GM19455 (cell line): ENCODE data around the gene LHX1.

Experiments used
- ATAC-seq: cut with Tn5 transposase; IDR thresholded peaks from one replicate; pipeline ENCODE4 v1.9.1; 2021; ENCODE audit not compliant: unreplicated experiment

Gene LHX1

DNA sequence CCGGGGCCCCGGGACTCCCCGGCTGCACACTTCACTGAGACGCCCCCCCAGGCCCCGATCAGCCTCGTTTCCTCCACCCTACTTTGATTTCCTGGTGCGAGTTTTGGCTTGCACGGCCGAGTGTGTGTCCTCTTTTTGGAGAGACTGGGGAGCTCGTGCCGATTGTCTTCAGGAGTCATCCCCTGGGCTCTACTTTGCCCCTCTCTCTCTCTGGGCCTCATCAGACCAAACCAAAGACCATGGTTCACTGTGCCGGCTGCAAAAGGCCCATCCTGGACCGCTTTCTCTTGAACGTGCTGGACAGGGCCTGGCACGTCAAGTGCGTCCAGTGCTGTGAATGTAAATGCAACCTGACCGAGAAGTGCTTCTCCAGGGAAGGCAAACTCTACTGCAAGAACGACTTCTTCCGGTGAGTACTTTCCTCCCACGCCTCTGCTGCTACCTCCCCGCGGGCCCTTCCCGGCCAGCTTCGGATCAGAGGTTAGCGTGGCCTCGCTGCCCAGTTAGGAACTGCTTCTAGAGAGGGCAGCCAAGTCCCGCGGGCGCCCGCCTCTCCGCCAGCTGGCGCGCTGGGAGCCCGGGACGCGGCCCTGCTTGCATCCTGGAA lies 787 bp downstream of the LHX1 start:
- ATAC-seq = no peak

- ATAC-seq = no peak
Observed at GRCh38 chr17:36938566-36939051, 1.3 kb downstream of the LHX1 start.

GRCh38 chr17:36939052-36939801 lies 2.0 kb downstream of the LHX1 start:
- ATAC-seq = no peak

DNA sequence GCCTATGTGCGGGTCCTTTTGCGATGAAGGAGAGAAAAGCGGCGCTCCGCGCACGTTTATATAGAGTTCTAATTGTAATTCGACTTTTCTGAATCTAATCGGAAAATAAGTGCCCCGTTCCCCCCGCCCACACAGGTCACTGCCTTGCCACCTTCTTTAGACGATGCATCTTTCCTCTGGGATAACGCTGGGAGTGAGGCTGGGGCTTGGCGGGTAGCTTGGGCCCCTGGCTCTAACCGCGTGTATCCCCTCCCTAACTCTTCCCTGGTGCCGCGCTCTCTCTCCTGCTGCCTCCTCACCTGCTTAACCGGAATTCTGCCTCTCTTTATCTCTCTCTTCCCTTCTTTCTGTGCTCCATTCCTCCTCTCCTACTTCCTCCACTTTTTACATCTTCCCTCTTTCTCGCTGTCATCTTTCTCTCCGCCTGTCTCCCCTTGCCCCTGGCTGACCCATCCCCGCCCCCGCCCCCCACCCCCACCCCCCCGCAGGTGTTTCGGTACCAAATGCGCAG lies 2.6 kb downstream of the LHX1 start:
- ATAC-seq = no peak

DNA sequence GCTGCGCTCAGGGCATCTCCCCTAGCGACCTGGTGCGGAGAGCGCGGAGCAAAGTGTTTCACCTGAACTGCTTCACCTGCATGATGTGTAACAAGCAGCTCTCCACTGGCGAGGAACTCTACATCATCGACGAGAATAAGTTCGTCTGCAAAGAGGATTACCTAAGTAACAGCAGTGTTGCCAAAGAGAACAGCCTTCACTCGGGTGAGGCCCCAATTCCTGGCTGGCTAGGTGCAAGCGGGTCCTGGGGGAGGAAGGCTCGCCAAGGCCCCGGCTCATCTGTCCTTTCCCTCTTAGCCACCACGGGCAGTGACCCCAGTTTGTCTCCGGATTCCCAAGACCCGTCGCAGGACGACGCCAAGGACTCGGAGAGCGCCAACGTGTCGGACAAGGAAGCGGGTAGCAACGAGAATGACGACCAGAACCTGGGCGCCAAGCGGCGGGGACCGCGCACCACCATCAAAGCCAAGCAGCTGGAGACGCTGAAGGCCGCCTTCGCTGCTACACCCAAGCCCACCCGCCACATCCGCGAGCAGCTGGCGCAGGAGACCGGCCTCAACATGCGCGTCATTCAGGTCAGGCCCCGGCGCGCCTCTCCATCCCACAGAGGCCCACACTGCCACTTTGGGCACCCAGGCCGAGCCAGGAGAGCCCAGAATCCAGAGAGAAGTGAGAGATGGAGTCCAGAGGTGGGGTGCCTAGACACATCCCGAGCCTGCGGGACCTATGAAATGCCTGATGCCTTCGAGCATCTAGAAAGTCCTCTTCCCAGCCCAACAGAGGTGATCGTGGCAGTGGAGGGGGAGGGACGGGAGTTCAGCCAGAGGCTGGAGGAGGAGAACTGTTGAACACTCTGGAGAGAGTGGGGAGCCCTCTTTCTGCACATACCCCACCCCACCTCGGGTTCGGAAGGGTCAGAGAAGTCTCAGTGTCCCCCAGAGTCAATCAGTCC lies 3.3 kb downstream of the LHX1 start:
- no peak for ATAC-seq

GRCh38 chr17:36941265-36942010 lies 4.2 kb downstream of the LHX1 start:
- no peak for ATAC-seq

GRCh38 chr17:36942019-36942599 lies 4.8 kb downstream of the LHX1 start:
- no peak for ATAC-seq

DNA sequence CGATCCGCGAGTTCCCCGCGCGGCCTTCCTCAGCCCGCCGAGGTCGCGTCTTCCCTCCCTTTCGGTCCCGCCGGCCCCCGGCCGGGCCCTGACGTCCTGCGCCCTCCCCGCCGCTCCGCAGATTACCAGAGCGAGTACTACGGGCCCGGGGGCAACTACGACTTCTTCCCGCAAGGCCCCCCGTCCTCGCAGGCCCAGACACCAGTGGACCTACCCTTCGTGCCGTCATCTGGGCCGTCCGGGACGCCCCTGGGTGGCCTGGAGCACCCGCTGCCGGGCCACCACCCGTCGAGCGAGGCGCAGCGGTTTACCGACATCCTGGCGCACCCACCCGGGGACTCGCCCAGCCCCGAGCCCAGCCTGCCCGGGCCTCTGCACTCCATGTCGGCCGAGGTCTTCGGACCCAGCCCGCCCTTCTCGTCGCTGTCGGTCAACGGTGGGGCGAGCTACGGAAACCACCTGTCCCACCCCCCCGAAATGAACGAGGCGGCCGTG lies 5.4 kb downstream of the LHX1 start:
- ATAC-seq = no peak

- ATAC-seq = no peak
Observed at GRCh38 chr17:36943250-36944191, 6.2 kb downstream of the LHX1 start.

DNA sequence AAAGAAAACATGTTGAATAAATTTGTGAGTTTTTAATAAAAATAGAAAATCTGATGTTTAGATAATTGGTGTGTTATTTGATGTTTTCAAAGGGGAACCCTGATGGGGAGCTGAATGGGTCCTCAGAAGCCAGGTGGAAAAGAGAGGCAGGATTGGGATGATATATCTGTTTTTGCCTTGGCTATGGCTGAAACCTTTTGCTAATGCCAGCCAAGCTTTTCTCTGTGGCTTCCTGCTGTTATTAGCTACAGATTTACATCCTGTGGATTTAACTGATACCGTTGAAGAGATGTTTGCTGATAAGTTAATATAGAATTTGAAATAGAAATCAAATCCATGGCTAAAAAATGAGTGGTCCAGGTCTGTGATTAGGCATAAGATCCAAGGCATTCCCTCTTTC lies 7.3 kb downstream of the LHX1 start:
- no peak for ATAC-seq

- no peak for ATAC-seq
Observed at GRCh38 chr17:36945140-36945539, 7.9 kb downstream of the LHX1 start.

DNA sequence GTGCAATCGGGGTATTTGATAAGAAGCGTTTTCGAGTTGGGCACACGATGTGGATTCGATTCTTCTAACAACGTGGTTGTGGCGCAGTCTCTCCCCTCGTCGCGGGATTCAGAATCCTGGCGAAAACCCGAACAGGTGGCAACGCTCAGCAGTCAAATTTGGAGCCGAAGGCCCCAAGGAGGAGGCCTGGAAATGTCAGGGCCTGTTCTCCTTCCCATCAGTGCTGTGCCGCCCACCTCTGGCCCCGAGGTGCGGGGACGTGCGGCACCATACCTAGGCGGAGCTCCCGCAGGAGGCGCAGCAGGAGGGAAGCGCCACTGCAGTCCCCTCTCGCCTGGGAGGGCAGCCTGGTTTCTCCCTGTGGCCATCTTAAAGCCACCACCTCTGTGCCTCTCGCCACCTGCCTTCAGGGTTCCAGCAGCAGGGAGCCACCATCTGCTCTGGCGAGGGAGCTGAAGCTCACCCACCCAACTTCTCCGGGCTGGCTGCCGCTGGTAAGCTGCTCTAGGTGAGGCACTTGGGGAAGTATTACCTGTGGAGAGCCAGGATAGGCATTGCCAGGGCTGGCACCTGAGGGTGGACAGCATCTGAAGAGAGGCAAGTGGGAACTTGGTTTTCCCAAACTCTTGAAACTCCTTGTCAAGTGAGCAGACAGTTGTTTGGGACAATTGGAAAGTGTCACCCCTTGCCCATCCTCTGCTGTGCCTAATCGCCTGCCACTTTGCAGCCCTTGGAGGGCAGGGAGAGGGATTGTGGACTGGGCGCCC lies 8.9 kb downstream of the LHX1 start:
- no peak for ATAC-seq

DNA sequence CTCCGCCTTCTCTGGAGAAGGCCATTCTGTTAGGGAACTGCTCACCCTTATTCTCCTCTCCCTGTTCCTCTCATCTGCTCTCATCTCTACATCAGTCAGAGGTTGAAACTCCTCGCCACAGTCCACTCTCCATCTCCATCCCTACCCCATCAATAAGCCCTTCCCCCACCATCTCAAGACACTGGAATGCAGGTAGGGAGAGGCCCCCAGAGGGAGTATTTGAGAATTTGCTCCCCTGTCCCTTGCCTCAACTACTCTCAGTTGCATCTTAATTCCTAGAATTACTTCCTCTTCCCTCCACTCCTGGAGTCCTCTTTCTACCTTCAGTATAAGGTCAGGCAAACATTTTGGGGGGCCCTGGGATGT lies 9.4 kb downstream of the LHX1 start:
- no peak for ATAC-seq

GRCh38 chr17:36947922-36948716 lies 10.8 kb downstream of the LHX1 start:
- no peak for ATAC-seq

GRCh38 chr17:36948717-36949460 lies 11.6 kb downstream of the LHX1 start, which contains the start of gene AATF:
Gene AATF, plus strand, starts transcription at chr17:36948954. Its CDS starts 172 bp downstream, at chr17:36949126.
- ATAC-seq = peak; percentile 91

DNA sequence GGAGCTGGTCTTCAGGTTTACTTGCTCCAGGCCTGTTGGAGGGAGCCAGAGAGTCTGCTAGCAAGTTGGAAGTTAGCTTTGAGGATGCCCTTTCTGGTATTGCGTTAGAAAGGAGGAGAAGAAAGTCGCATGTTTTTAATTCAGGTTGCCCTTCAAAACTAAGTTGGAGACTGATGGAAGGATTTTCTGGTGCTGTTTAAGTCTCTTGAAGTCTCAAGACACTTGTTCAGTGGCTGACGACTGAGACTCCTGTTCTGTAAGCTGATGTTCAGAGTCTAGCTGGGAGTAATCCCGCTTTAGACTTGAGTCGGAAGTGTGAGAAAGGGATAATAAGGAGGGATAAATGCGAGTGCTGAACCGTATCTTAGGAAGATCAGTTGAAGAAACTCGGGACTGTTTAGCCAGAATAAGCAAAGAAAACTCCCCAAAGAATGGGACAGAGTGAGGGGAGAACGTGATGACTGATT lies 12.2 kb downstream of the LHX1 start:
- no peak for ATAC-seq

DNA sequence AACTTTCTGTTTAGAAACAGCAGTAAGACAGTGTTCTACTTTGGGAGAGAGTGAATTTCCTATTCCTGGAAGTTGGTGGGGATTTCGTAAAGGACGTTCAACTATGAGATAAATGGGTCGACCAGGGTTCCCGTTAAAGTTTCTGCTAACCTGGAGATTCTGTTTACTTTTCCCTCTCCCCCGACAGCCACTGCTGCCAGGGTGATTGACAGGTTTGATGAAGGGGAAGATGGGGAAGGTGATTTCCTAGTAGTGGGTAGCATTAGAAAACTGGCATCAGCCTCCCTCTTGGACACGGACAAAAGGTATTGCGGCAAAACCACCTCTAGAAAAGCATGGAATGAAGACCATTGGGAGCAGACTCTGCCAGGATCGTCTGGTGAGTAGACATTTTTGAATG lies 12.8 kb downstream of the LHX1 start:
- no peak for ATAC-seq
